ENCODE data around the gene LRMDA. TPM values are rescaled to one million over a fixed set of nuclear protein-coding genes. Genes with fewer than 3 reads are reported as not detected.

LRMDA gene
- total and polyA plus RNA-seq, 2 of the 8 experiments (the other 6 are each of a cell fraction or from before 2014, with no cell fraction given) = 0.86 to 2.8 TPM

GRCh38 chr10:76523246-76523645 is 1091.8 kb downstream of the LRMDA start (continued):
- TF ChIP-seq CHD7 (IDR thresholded peaks at IDR 0.05; ENCODE audit: insufficient replicate concordance, low read length) (no peak), EGR1 (IDR thresholded peaks at IDR 0.05; ENCODE audit: borderline replicate concordance, low read depth, low read length) (no peak), CBX8 (IDR thresholded peaks at IDR 0.05; ENCODE audit: borderline replicate concordance, low read depth, low read length) (no peak), JUND (IDR thresholded peaks at IDR 0.05; ENCODE audit: low read length) (no peak), RNF2 (IDR thresholded peaks at IDR 0.05; ENCODE audit: borderline replicate concordance, low read depth, low read length, missing control alignments, poor library complexity, severe bottlenecking) (no peak), POLR2AphosphoS5 (IDR thresholded peaks at IDR 0.05; ENCODE audit: low read depth, low read length) (no peak), MAFK (IDR thresholded peaks at IDR 0.05; ENCODE audit: low read depth, low read length) (no peak), SP1 (IDR thresholded peaks at IDR 0.05; ENCODE audit: low read depth, low read length) (no peak), RXRA (IDR thresholded peaks at IDR 0.05; ENCODE audit: insufficient read depth, low read depth, low read length) (no peak), PHF8 (conservative IDR thresholded peaks at IDR 0.05; ENCODE audit: low read depth, low read length) (no peak)
